Measurements from ENCODE around the gene HLA-DQA2.
"Not testable (repeated sequence)": the region's sequence is repeated elsewhere in the genome, so short reads cannot be mapped to it uniquely, and the experiment has no call there.

Gene HLA-DQA2

GRCh38 chr6:32741031-32741960 lies at the start of gene HLA-DQA2:
HLA-DQA2 (plus strand) TSS chr6:32741391; CDS start chr6:32741444, 53 bp downstream.
- H3K4me3 ChIP-seq (ENCODE audit: low read length): no peak within 1 kb of the TSS
- no peak for TF ChIP-seq CTCF (IDR thresholded peaks at IDR 0.05; ENCODE audit: insufficient read depth, low read depth, low read length, missing control alignments)
- DNase-seq (ENCODE audit: low read depth): no peak

- DNase-seq (ENCODE audit: low read depth): peak; percentile 49
- TF ChIP-seq CTCF (IDR thresholded peaks at IDR 0.05; ENCODE audit: insufficient read depth, low read depth, low read length, missing control alignments): peak; percentile 56
- H3K4me3 ChIP-seq (ENCODE audit: low read length): no peak overlapping the region
Measured at GRCh38 chr6:32692019-32692418, 49.2 kb upstream of the HLA-DQA2 start.

GRCh38 chr6:32697031-32697430 lies 44.2 kb upstream of the HLA-DQA2 start:
- H3K4me3 ChIP-seq (ENCODE audit: low read length): no peak overlapping the region
- no peak for DNase-seq (ENCODE audit: low read depth)
- no peak for TF ChIP-seq CTCF (IDR thresholded peaks at IDR 0.05; ENCODE audit: insufficient read depth, low read depth, low read length, missing control alignments)

GRCh38 chr6:32700391-32701040 lies 40.7 kb upstream of the HLA-DQA2 start:
- DNase-seq (ENCODE audit: low read depth): peak; percentile 70
- H3K4me3 ChIP-seq (ENCODE audit: low read length): no peak overlapping the region
- TF ChIP-seq CTCF (IDR thresholded peaks at IDR 0.05; ENCODE audit: insufficient read depth, low read depth, low read length, missing control alignments): peak; percentile 82

- no peak for DNase-seq (ENCODE audit: low read depth)
- H3K4me3 ChIP-seq (ENCODE audit: low read length): no peak overlapping the region
- no peak for TF ChIP-seq CTCF (IDR thresholded peaks at IDR 0.05; ENCODE audit: insufficient read depth, low read depth, low read length, missing control alignments)
Measured at GRCh38 chr6:32703347-32703746, 37.8 kb upstream of the HLA-DQA2 start.

- not testable (repeated sequence) for DNase-seq (ENCODE audit: low read depth); H3K4me3 ChIP-seq (ENCODE audit: low read length)
Measured at GRCh38 chr6:32705164-32705563, 36.0 kb upstream of the HLA-DQA2 start.

- DNase-seq (ENCODE audit: low read depth): no peak
- no peak for TF ChIP-seq CTCF (IDR thresholded peaks at IDR 0.05; ENCODE audit: insufficient read depth, low read depth, low read length, missing control alignments)
- no peak overlapping the region for H3K4me3 ChIP-seq (ENCODE audit: low read length)
Measured at GRCh38 chr6:32709625-32710024, 31.6 kb upstream of the HLA-DQA2 start.
